Body of pancreas (tissue), 4 donors: Measurements from ENCODE around the gene OSBP2. TPM values are rescaled to one million over a fixed set of nuclear protein-coding genes. Genes with fewer than 3 reads are reported as not detected.
"Not testable (repeated sequence)": the region's sequence is repeated elsewhere in the genome, so short reads cannot be mapped to it uniquely, and the experiment has no call there.

ENCODE experiments used
- ATAC-seq: fragments of 150-250 bp; one replicate; pipeline ENCODE4 v1.9.1; 2016
- DNase-seq, 4 donors: peaks; one replicate each; pipeline ENCODE4 v3.0.0-alpha.2; 2019
- H3K27ac ChIP-seq, 4 donors: fragments of 200-600 bp; sonication (generic); 1 replicate in 3 of 4; 2 replicates in 1 of 4; pipeline versions ENCODE4 v1.5.1 to v1.6.1; 2016 to 2019; ENCODE audit warnings: mild to moderate bottlenecking in 1 of 4, mixed read lengths in 1 of 4, moderate library complexity in 1 of 4
- H3K27me3 ChIP-seq, 2 donors: fragments of 200-600 bp; sonication (generic); one replicate each; pipeline ENCODE4 v1.6.0; 2016; ENCODE audit warnings: mild to moderate bottlenecking in 1 of 2
- H3K36me3 ChIP-seq, 2 donors: fragments of 200-600 bp; sonication (generic); replicated peaks in 1 of 2; 2 replicates each; pipeline ENCODE4 v1.5.1; 2016; ENCODE audit warnings: low read depth in 2 of 2; ENCODE audit not compliant: insufficient read depth in 1 of 2
- H3K4me1 ChIP-seq: fragments of 200-600 bp; sonication (generic); one replicate; pipeline ENCODE4 v1.6.0; 2016
- H3K4me3 ChIP-seq, 2 donors: fragments of 200-600 bp; sonication (generic); 1 replicate in 1 of 2; 2 replicates in 1 of 2; pipeline ENCODE4 v1.5.1; 2016 to 2019
- H3K9me3 ChIP-seq, 3 donors: fragments of 200-600 bp; sonication (generic); 1 replicate in 2 of 3; 2 replicates in 1 of 3; pipeline ENCODE4 v1.5.1; 2016
- POLR2A ChIP-seq, 3 donors: fragments of 450-650 bp; IDR thresholded peaks; one replicate each; pipeline ENCODE4 v1.6.1; 2016; ENCODE audit warnings: antibody characterized with exemption in 3 of 3, mild to moderate bottlenecking in 2 of 3
- WGBS, 2 donors: methylation state at CpG; one replicate each; pipeline ENCODE4 v1.1.5; 2017; 5-methylcytosine and 5-hydroxymethylcytosine counted together
- intact Hi-C: fragments of 100-400 bp; cut with DNase I; formaldehyde crosslinking; loops from one replicate; pipeline ENCODE4 v1.15.1; 2023
- total RNA-seq, 2 donors: library from RNA; depleted of rRNA; stranded (reverse); fragments of >200 nt; gene quantifications; one replicate each; pipeline ENCODE4 v1.1.0, GENCODE V29; 2016
- TF ChIP-seq, protein P1 (sequence below), 7 experiments: fragments of 450-650 bp in 4 of 7; fragments of 200-600 bp in 3 of 7; sonication (generic) in 3 of 7; IDR thresholded peaks; one replicate each; pipeline ENCODE4 v1.5.1; 2016 to 2019; ENCODE audit warnings: antibody characterized with exemption in 7 of 7

Gene OSBP2
- total RNA-seq, 2 donors from 2014 or later: 2.3 to 3.0 TPM

DNA sequence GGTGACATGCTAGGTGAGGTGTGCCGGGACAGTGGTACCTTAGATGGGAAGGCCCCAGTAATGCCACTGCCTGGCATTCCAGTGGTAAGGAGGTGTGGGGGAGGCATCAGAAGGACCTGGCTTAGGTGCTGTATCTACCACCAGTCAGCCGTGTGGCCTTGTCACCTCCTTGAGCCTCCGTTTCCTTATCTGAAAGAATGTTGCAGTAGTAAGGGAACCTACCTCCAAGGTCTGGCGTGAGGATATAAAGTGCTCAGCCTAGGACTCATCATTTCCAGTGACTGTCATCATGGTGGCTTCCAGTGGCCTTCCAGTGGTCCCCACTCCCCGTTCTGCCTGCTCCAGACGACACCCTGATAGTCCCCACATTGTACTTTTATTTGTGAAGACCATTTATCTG lies 20.2 kb upstream of the OSBP2 start:
- Histone ChIP-seq H3K36me3 (no peaks in the 10 kb centered on the region), H3K9me3 (no peaks in the 10 kb centered on the region), H3K4me1 (no peaks in the 10 kb centered on the region), H3K27me3 (no peaks in the 10 kb centered on the region), H3K4me3 (no peak overlapping the region), H3K27ac (no peak overlapping the region)
- DNase-seq (no peak), ATAC-seq (no peak)
- intact Hi-C loops: no loop called here
- 80 to 85% methylated on average over 5 to 6 of the region's 6 CpGs for WGBS, 2 donors
- TF ChIP-seq, protein P1, sequence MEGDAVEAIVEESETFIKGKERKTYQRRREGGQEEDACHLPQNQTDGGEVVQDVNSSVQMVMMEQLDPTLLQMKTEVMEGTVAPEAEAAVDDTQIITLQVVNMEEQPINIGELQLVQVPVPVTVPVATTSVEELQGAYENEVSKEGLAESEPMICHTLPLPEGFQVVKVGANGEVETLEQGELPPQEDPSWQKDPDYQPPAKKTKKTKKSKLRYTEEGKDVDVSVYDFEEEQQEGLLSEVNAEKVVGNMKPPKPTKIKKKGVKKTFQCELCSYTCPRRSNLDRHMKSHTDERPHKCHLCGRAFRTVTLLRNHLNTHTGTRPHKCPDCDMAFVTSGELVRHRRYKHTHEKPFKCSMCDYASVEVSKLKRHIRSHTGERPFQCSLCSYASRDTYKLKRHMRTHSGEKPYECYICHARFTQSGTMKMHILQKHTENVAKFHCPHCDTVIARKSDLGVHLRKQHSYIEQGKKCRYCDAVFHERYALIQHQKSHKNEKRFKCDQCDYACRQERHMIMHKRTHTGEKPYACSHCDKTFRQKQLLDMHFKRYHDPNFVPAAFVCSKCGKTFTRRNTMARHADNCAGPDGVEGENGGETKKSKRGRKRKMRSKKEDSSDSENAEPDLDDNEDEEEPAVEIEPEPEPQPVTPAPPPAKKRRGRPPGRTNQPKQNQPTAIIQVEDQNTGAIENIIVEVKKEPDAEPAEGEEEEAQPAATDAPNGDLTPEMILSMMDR (IDR thresholded peaks at IDR 0.05): no peak

DNA sequence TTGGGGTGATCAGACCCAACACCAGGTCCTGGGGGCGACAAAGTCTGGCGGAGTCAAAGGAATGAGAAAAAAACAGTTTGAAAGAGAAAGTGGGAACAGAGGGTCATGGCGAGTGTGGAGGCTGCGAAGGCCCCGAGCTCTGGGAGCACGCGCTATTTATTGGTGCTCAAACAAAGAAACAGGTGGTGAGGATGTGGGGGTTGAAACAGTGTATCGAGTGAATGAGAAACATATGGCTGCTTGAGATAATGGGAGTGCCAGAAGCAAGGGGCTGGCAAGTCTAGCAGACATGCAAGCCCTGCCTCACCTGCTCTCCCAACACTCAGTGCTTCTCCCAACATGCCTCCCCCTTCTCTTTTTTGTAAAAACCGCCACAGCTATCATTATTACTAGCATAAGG lies 19.2 kb upstream of the OSBP2 start:
- ATAC-seq (no peak), DNase-seq (no peak)
- intact Hi-C loops: no loop called here
- Histone ChIP-seq H3K27ac (no peak overlapping the region), H3K4me3 (no peak overlapping the region), H3K9me3 (no peaks in the 10 kb centered on the region), H3K4me1 (no peaks in the 10 kb centered on the region), H3K27me3 (no peaks in the 10 kb centered on the region), H3K36me3 (no peaks in the 10 kb centered on the region)
- TF ChIP-seq, protein P1 (IDR thresholded peaks at IDR 0.05): no peak
- no peak for TF ChIP-seq POLR2A (IDR thresholded peaks at IDR 0.05)
- whole genome bisulfite sequencing, 2 donors: 87 to 90% methylated on average over 9 of the region's 9 CpGs

DNA sequence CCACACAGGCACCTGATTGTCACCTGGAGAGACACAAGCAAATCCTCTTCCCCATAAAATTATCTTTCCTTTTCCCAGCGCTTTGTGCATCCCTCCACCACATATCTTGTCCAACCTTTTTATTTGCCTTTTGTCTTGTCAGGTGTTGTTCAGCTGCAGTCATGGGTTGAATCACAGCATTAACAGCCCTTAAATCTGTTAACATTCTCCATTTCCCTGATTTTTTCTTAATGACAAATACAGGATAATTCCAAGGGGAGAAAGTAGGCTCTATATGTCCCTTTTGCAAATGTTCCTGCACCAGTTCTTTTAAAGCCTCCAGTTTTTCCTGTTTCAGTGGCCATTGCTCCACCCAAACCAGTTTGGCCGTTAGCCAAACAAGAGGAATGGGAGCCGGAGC lies 18.1 kb upstream of the OSBP2 start:
- H3K4me3 ChIP-seq, H3K4me1 ChIP-seq, ATAC-seq, DNase-seq, H3K9me3 ChIP-seq, H3K36me3 ChIP-seq, intact Hi-C loops, H3K27me3 ChIP-seq, H3K27ac ChIP-seq: not testable (repeated sequence)
- WGBS, 2 donors: 66 to 75% methylated on average over 3 of the region's 3 CpGs

DNA sequence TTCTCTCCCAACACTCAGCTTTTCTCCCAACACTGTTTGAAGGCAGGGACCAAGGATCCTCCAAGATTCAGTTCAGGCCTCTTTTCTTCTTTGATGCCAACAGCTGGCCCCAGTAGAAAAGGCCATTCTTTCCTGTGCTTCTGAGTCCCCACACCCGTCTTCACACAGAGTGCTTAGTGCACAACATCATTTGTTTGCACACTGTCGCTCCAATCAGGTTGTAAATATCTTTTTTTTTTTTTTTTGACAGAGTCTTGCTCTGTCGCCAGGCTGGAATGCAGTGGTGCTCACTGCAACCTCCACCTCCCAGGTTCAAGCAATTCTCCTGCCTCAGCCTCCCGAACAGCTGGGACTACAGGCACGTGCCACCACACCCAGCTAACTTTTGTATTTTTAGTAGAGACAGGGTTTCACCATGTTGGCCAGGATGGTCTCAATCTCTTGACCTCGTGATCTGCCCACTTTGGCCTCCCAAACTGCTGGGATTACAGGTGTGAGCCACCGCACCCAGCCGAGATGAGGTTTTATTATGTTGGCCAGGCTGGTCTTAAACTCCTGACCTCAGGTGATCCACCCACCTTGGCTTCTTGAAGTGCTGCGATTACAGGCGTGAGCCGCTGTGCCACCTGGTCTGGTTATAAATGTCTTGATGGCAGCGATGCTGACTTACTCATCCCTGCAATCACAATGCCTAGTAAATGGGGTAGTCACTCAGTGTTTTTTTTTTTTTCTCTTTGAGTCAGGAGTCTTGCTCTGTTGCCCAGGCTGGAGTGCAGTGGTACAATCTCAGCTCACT lies 14.6 kb upstream of the OSBP2 start:
- H3K4me1 ChIP-seq, H3K4me3 ChIP-seq, ATAC-seq, DNase-seq, H3K27ac ChIP-seq, H3K36me3 ChIP-seq, intact Hi-C loops, H3K9me3 ChIP-seq, H3K27me3 ChIP-seq: not testable (repeated sequence)
- 71 to 78% methylated on average over 11 to 12 of the region's 12 CpGs for WGBS, 2 donors

DNA sequence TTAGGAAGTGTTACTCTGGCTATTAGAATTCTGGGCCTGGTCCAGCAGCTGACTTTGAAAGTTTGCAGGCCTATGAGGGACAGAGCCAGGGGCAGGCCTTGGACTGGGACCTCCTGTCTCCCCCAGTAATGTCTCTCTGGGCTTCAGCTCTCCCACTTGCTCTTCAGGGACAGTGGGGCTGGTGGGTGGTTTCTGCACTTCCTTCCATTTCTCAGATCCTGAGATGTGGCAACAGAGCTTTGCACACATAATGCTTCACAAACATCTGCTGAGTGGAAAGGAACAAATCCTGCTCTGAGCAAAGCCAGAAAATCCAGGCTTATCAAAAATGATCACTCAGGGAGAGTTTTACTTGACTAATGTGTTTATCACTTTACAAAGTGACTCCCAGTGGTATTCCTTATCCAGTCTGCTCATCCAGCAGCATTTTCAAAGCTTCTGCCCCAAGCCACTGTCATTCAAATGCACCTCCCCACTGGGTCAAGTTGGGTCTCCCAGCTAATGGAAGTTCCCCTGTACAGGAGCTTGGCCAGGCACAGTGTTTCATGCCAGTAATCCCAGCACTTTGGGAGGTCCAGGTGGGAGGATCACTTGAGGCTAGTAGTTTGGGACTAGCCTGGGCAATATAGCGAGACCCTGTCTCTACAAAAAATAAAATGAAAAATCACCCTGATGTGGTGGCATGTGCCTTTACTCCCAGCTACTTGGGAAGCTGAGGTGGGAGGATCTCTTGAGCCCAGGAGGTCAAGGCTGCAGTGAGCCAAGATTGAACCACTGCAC lies 13.5 kb upstream of the OSBP2 start:
- no peak overlapping the region for H3K4me3 ChIP-seq
- H3K27me3 ChIP-seq: no peaks in the 10 kb centered on the region
- ATAC-seq (no peak), DNase-seq (no peak)
- H3K9me3 ChIP-seq: no peaks in the 10 kb centered on the region
- H3K4me1 ChIP-seq: no peaks in the 10 kb centered on the region
- intact Hi-C loops: no loop called here
- TF ChIP-seq, protein P1 (IDR thresholded peaks at IDR 0.05): no peak
- no peak for TF ChIP-seq POLR2A (IDR thresholded peaks at IDR 0.05)
- no peak overlapping the region for H3K27ac ChIP-seq
- WGBS, 2 donors: 79 to 89% methylated on average over 1 of the region's 1 CpG
- H3K36me3 ChIP-seq: no peaks in the 10 kb centered on the region
